ENCODE measurements around the gene ZBTB40.

DNA sequence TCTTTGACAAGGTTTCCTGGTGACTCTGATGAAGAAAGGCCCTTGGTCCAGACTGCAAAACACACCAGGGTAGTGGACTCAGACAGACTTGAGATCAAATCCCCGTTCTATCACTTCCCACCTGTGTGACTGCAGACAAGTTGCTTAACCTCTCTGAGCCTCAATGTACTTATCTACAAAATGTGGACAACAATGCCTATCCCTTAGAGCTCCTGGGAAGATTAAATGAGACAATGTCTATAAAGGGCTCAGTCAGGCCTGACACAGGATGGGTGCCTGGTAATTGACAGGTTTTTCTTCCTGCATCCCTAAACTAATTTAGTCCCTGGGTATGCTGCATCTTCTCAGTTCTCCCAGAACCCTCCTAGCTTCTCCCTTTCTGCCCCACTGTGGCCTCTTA lies 37.9 kb upstream of the ZBTB40 start:
- TF ChIP-seq POLR2A (IDR thresholded peaks at IDR 0.05; ENCODE audit: low read length): no peak
- TF ChIP-seq GATA1 (IDR thresholded peaks at IDR 0.05; ENCODE audit: low read depth, low read length): no peak

All from erythroblast (primary cell).